CD4-positive, alpha-beta T cell (primary cell): Measurements from ENCODE around the gene LAMA3. TPM values are rescaled to one million over a fixed set of nuclear protein-coding genes. Genes with fewer than 3 reads are reported as not detected.
A peak's percentile ranks its signal among the peaks of the same experiment; 100 is the strongest.

Experiments
- ATAC-seq: fragments of 200-7000 bp; cut with Tn5 transposase; one replicate; pipeline ENCODE4 v1.10.0; 2022; ENCODE audit warnings: mild to moderate bottlenecking; ENCODE audit not compliant: poor library complexity
- CTCF ChIA-PET: fragments of 350-600 bp; sonication (Branson Sonifier 250); formaldehyde crosslinking; loops from one replicate; lab custom pipeline; 2021; ENCODE audit warnings: antibody characterized with exemption, inconsistent platforms; lab: Charles Lee
- POLR2A ChIA-PET: fragments of 350-600 bp; sonication (Branson Sonifier 250); formaldehyde crosslinking; loops from one replicate; lab custom pipeline; 2021; ENCODE audit warnings: antibody characterized with exemption, inconsistent platforms; lab: Charles Lee
- DNase-seq, 14 experiments: peaks; one replicate each; pipeline ENCODE4 v3.0.0-alpha.2; 2013 to 2020; ENCODE audit warnings: mixed read lengths in 2 of 14
- H3K27ac ChIP-seq, 2 donors: one replicate each; pipeline versions ENCODE4 v1.5.1 to v1.7.0; 2013; ENCODE audit warnings: low read length in 2 of 2, low read depth in 1 of 2, mild to moderate bottlenecking in 1 of 2
- H3K27me3 ChIP-seq, 2 experiments: 1 replicate in 1 of 2; 2 replicates in 1 of 2; pipeline versions ENCODE4 v1.6.1 to v1.7.0; 2013; ENCODE audit warnings: low read length in 2 of 2, control low read depth in 1 of 2, mild to moderate bottlenecking in 1 of 2, moderate library complexity in 1 of 2; ENCODE audit not compliant: insufficient read depth in 2 of 2, control insufficient read depth in 1 of 2
- H3K36me3 ChIP-seq: one replicate; pipeline ENCODE4 v1.6.1; 2013; ENCODE audit warnings: low read length, control low read depth; ENCODE audit not compliant: insufficient read depth
- H3K4me1 ChIP-seq: one replicate; pipeline ENCODE4 v1.6.1; 2013; ENCODE audit warnings: low read length, control low read depth; ENCODE audit not compliant: insufficient read depth
- H3K4me3 ChIP-seq: one replicate; pipeline ENCODE4 v1.5.1; 2013; ENCODE audit warnings: mild to moderate bottlenecking, low read length, moderate library complexity
- H3K9me3 ChIP-seq, 2 experiments: 1 replicate in 1 of 2; 2 replicates in 1 of 2; pipeline versions ENCODE4 v1.6.1 to v1.7.0; 2013; ENCODE audit warnings: low read length in 2 of 2, mild to moderate bottlenecking in 2 of 2, control low read depth in 1 of 2, moderate library complexity in 1 of 2; ENCODE audit not compliant: control insufficient read depth in 1 of 2, insufficient read depth in 1 of 2
- H3K27ac Mint-ChIP-seq: one replicate; pipeline ENCODE4 v1.8.0; 2020; ENCODE audit warnings: mixed read lengths
- H3K27me3 Mint-ChIP-seq: one replicate; pipeline ENCODE4 v1.8.0; 2021; ENCODE audit warnings: mixed read lengths
- H3K36me3 Mint-ChIP-seq: one replicate; pipeline ENCODE4 v1.8.0; 2021; ENCODE audit warnings: low read depth, mixed read lengths
- H3K4me1 Mint-ChIP-seq: one replicate; pipeline ENCODE4 v1.8.0; 2021; ENCODE audit warnings: low read depth, mixed read lengths
- H3K4me3 Mint-ChIP-seq: one replicate; pipeline ENCODE4 v1.8.0; 2020; ENCODE audit warnings: mild to moderate bottlenecking, mixed read lengths
- H3K9me3 Mint-ChIP-seq: one replicate; pipeline ENCODE4 v1.8.0; 2020; ENCODE audit warnings: mixed read lengths
- CTCF ChIP-seq: fragments of 200-600 bp; IDR thresholded peaks from one replicate; pipeline ENCODE4 v1.8.0; 2022; ENCODE audit warnings: antibody characterized with exemption, mild to moderate bottlenecking
- intact Hi-C, 2 experiments: fragments of 100-400 bp; cut with DNase I in 1 of 2; cut with micrococcal nuclease in 1 of 2; formaldehyde crosslinking; loops; one replicate each; pipeline versions ENCODE4 v1.15.1 to v1.9.0; 2023 to 2025; cut with DNase I, micrococcal nuclease
- total RNA-seq, 174 experiments: library from RNA in 2 of 174; stranded (reverse) in 2 of 174; gene quantifications; one replicate each; pipeline ENCODE4 v1.2.3 and lab custom pipeline; 2021 to 2026

Gene LAMA3
- total RNA-seq, 2 experiments from 2014 or later = 0.19 TPM; not detected in 1

- Histone ChIP-seq H3K36me3 (no peaks in the 10 kb centered on the region), H3K4me3 (no peak overlapping the region), H3K27me3 (no peaks in the 10 kb centered on the region), H3K4me1 (peaks cover 29% of the 10 kb centered on the region), H3K9me3 (no peaks in the 10 kb centered on the region), H3K27ac (no peak overlapping the region)
- peak in 3 of 14 experiments; percentile 14 to 52 (median 19) for DNase-seq
- ATAC-seq = peak; percentile 55
- Mint-ChIP-seq H3K9me3 (no peaks in the 10 kb centered on the region), H3K36me3 (no peaks in the 10 kb centered on the region), H3K27me3 (no peaks in the 10 kb centered on the region), H3K27ac (no peak overlapping the region), H3K4me1 (peaks cover 23% of the 10 kb centered on the region), H3K4me3 (no peak overlapping the region)
- POLR2A ChIA-PET = no interaction called here
- CTCF ChIA-PET = interaction anchor here (1.0 to 2.1 kb wide), 3 partner anchors 8 to 298 kb away, joined by 3 to 24 read pairs (median 6); no protein-coding TSS in a partner anchor
- no peak for TF ChIP-seq CTCF
- intact Hi-C loops = no loop called here
Observed at GRCh38 chr18:23920054-23920453, 230.8 kb downstream of the LAMA3 start.

- Mint-ChIP-seq H3K27me3 (no peaks in the 10 kb centered on the region), H3K4me1 (peaks cover 23% of the 10 kb centered on the region), H3K9me3 (no peaks in the 10 kb centered on the region), H3K36me3 (no peaks in the 10 kb centered on the region), H3K27ac (no peak overlapping the region), H3K4me3 (no peak overlapping the region)
- intact Hi-C loops = loop anchor here in 1 of 2 experiments (2.0 kb wide), 1 partner anchor 43 kb away; no protein-coding TSS in a partner anchor
- Histone ChIP-seq H3K27me3 (no peaks in the 10 kb centered on the region), H3K36me3 (no peaks in the 10 kb centered on the region), H3K4me3 (no peak overlapping the region), H3K27ac (no peak overlapping the region), H3K9me3 (no peaks in the 10 kb centered on the region), H3K4me1 (peaks cover 29% of the 10 kb centered on the region)
- CTCF ChIA-PET = no interaction called here
- no peak for DNase-seq
- POLR2A ChIA-PET = interaction anchor here (0.9 kb wide), 1 partner anchor 48 kb away, joined by 5 read pairs; no protein-coding TSS in a partner anchor
- TF ChIP-seq CTCF = no peak
- no peak for ATAC-seq
Observed at GRCh38 chr18:23921716-23922285, 232.5 kb downstream of the LAMA3 start.

GRCh38 chr18:23922939-23923338 is 233.7 kb downstream of the LAMA3 start:
- H3K27ac ChIP-seq = no peak overlapping the region
- H3K4me1 ChIP-seq = peaks cover 29% of the 10 kb centered on the region
- no peak for TF ChIP-seq CTCF
- H3K36me3 Mint-ChIP-seq = no peaks in the 10 kb centered on the region
- H3K9me3 ChIP-seq = no peaks in the 10 kb centered on the region
- intact Hi-C loops = loop anchor here in 1 of 2 experiments (2.0 kb wide), 1 partner anchor 42 kb away; no protein-coding TSS in a partner anchor
- DNase-seq = no peak
- H3K9me3 Mint-ChIP-seq = no peaks in the 10 kb centered on the region
- H3K4me3 ChIP-seq = no peak overlapping the region
- no peaks in the 10 kb centered on the region for H3K27me3 ChIP-seq
- CTCF ChIA-PET = no interaction called here
- H3K27me3 Mint-ChIP-seq = no peaks in the 10 kb centered on the region
- POLR2A ChIA-PET = interaction anchor here (0.9 to 1.0 kb wide), 2 partner anchors 46 to 50 kb away, joined by 3 to 5 read pairs; no protein-coding TSS in a partner anchor
- no peaks in the 10 kb centered on the region for H3K36me3 ChIP-seq
- ATAC-seq = no peak
- no peak overlapping the region for H3K4me3 Mint-ChIP-seq
- H3K27ac Mint-ChIP-seq = no peak overlapping the region
- H3K4me1 Mint-ChIP-seq = peaks cover 23% of the 10 kb centered on the region
